GM23338 (cell line): ENCODE measurements around the gene GORAB.

ENCODE experiments used
- CREB1 ChIP-seq: fragments of 250-450 bp; sonication (Bioruptor Pico); IDR thresholded peaks from 2 replicates; pipeline ENCODE4 v1.5.0; 2020; ENCODE audit warnings: low read depth, mild to moderate bottlenecking, moderate library complexity
- EZH2 ChIP-seq: fragments of 200-600 bp; sonication (generic); IDR thresholded peaks from one replicate; pipeline ENCODE4 v1.8.0; 2017; ENCODE audit warnings: antibody characterized with exemption, mild to moderate bottlenecking, low read depth; ENCODE audit not compliant: unreplicated experiment
- ZNF331 ChIP-seq: fragments of 250-450 bp; sonication (Bioruptor Pico); IDR thresholded peaks from 2 replicates; pipeline ENCODE4 v1.5.0; 2020; ENCODE audit warnings: low read depth, mild to moderate bottlenecking, moderate library complexity
- TF ChIP-seq, protein P1 (sequence below), 2 experiments: fragments of 200-600 bp in 1 of 2; sonication (generic) in 1 of 2; conservative IDR thresholded peaks; 2 replicates each; pipeline versions ENCODE4 v1.5.1 to v1.6.1; 2016 to 2017; ENCODE audit warnings: antibody characterized with exemption in 2 of 2, low read depth in 2 of 2, mild to moderate bottlenecking in 2 of 2, moderate library complexity in 1 of 2

DNA sequence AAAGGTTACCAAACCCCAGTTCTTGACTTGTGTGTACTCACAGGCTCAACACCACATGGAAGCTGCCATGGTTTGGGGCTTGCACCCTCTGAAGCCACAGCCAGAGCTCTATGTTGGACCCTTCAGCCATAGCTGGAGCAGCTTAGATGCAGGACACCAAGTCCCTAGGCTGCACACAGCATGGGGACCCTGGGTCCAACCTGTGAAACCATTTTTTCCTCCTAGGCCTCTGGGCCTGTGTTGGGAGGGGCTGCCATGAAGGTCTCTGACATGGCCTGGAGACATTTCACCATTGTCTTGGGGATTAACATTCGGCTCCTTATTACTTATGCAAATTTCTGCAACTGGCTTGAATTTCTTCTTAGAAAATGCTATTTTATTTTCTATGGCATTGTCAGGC lies 69.9 kb downstream of the GORAB start:
- TF ChIP-seq, protein P1, sequence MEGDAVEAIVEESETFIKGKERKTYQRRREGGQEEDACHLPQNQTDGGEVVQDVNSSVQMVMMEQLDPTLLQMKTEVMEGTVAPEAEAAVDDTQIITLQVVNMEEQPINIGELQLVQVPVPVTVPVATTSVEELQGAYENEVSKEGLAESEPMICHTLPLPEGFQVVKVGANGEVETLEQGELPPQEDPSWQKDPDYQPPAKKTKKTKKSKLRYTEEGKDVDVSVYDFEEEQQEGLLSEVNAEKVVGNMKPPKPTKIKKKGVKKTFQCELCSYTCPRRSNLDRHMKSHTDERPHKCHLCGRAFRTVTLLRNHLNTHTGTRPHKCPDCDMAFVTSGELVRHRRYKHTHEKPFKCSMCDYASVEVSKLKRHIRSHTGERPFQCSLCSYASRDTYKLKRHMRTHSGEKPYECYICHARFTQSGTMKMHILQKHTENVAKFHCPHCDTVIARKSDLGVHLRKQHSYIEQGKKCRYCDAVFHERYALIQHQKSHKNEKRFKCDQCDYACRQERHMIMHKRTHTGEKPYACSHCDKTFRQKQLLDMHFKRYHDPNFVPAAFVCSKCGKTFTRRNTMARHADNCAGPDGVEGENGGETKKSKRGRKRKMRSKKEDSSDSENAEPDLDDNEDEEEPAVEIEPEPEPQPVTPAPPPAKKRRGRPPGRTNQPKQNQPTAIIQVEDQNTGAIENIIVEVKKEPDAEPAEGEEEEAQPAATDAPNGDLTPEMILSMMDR (conservative IDR thresholded peaks at IDR 0.05; ENCODE audit: low read depth in 2 of 2) = no peak
- TF ChIP-seq CREB1 (no peak), EZH2 (no peak), ZNF331 (CRISPR knock-in tag) (no peak)
